GM18499 (cell line): Measurements from ENCODE around the gene PRKCH.

Experiments
- ATAC-seq: cut with Tn5 transposase; IDR thresholded peaks from one replicate; pipeline ENCODE4 v1.9.1; 2021; ENCODE audit warnings: moderate number of reproducible peaks; ENCODE audit not compliant: insufficient read depth, unreplicated experiment

The PRKCH gene

DNA sequence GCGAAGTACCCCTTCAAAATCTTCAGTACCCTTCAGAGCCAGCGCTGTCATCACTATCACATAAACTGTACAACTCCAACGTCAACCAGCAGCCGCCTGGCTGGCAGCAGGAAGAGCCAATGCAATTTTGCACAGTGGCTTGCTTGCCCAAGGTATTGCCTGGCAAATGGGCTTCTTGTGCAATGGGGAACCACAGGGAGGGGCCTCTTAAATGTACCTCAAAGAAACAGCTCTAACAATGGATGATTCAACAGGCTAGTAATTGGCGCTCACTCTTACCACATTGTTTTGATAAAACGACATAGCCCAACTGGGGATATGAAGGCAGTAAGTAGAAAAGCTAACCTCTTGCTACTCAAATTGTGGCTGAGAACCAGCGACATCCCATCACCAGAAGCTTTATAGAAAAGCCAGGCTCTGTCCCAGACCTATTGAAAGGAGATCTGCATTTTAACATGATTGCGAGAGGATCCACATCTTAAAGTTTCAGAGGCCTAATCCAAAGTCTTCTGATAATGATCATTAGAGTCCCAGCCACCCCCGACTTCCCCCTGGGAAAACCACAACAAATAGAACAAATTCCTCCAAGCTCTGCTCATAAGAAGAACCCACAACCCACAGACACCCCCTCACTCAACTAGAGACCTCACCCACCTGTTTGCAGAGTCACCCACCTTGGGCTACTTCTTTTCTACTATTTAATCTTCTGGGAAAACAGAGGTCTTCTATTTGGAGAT is 248.6 kb downstream of the PRKCH start:
- no peak for ATAC-seq

DNA sequence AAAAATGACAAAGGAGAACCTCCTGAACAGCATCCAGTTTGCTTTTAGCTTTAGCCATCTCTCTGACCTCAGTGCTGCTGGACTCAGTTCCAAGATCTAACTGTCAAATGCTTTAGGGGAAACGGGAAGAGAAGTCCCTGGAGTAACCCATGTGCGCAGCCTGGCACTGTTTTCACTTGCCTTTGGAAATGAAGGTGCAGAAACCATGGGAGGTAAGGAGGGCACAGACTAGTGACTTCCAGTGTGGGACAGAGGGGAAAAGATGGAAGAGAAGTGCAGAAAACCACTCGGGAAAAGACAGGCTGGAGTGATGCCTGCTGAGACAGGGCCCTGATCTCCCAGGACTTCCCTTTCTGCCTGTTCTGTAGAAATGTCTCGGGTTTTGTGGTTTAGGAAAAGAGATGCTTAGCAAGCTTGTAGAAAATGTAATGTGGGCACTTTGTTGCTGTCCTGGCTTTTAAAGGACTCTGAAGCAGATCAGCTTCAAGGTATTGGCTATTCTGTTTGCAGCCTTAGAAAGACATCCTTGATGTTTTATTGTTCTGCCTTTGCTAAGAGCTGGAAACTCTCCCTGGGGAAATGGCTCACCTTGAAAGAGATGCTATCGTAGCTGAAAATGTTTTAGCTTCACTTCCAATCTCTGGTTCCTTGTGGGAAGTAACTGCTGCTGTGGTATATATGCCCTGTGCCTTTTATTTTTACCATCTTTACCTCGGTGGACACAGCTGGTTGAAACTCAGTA is 249.3 kb downstream of the PRKCH start:
- ATAC-seq, result no peak

DNA sequence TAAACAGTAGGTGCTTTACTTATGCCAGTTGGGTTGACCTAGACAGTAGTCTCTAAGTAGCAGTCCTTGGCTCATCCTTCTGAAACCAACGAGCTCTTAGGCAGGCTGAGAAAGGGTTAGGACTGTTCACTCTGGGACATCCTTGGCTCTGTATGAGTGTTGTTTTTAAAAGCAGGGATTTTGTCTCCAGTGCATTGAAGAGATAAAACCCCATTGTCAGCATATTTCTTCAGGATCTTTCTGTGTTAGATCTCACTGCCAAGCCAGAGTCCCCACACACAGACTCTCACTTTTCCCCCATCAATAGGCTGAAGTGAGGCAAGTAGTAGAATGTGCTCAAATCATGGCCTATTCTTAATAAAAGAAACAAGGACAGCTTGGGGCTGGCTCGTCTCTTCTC is 250.5 kb downstream of the PRKCH start:
- no peak for ATAC-seq

DNA sequence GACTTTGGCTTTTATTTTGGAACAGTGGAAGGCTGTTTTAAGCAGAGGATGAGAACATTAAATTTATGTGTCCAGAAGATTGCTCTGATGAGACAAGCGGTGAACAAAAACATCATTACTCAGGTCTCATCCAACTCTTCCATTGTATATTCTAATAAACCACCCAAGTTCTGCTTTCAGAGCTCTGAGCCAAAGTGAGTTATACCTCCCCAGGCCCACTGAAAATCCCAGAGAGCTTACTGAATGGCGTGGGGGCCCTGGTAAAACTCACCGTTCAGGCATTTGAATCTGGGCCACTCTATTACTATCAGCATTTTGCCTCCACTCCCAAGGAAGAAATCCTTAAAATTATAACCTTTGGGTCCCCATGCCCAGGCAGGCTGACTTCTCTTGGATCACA is 251.9 kb downstream of the PRKCH start:
- ATAC-seq, result no peak

DNA sequence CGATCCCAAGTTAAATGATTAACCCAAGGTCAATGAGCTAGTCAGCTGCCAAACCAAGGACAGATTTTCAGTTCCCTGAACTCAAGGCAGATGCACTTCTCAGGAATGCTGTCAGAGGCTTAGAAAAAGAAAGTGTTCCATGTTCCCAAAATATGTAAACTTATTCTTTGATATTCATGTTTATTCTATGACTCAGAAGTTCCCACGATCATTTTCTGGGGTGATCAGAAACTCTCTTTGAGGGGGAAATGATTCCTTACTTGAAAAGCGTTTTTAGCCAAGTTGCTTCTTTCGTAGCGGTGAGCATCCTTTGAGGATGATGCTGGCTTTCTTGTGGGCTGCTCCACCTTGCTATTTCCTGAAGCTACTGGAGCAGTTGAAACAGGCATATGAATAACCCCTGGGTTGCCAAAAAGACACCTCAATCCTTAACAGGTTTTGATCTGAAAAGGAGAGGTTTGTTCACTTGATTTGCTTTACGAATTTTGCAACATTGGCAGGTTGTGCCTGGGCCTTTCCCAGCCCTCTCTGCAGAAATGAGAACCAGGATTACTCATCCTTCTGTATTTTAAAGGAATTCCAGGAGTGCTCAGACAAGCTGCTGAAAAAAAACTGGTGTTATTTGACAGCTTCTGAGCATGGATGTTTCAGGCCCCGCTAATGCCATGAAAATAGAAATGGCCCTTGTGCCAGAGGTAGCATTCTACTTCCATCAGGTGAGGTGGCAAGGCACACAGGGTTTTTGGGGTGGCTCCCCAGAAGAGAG is 252.6 kb downstream of the PRKCH start:
- ATAC-seq, result no peak

DNA sequence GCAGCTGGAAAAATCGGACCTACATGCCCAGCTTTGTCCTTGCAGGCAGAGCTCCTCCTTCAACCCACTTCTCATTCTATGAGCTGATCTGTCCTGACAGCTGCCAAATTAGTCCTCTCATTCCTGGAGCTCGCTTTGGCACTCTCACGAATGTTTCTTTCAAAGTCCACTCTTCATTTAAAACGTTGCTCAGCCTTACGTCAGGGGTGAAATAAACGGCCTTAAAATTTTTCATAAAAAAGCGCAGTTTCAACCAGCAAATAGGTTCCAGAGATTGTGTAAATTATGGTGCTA is 253.1 kb downstream of the PRKCH start:
- ATAC-seq, result no peak

DNA sequence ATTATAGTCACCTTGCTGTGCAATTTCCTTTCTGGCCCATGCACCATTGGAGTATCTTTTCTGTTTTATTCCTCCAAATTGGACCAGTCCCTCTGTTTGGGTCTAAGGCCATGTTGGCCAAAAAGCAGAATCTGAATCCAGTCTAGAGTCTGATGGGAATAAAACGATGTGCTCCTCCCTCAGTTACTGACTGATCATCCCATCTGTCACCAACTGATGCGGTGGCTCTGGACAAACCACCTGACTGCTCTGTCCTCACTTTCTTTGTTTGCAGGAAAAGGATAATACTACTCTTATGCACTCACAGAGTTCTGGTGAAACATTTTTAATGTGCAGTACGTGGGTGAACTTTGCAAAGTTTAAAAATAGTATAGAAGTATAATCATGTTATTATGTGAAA is 253.7 kb downstream of the PRKCH start:
- no peak for ATAC-seq

DNA sequence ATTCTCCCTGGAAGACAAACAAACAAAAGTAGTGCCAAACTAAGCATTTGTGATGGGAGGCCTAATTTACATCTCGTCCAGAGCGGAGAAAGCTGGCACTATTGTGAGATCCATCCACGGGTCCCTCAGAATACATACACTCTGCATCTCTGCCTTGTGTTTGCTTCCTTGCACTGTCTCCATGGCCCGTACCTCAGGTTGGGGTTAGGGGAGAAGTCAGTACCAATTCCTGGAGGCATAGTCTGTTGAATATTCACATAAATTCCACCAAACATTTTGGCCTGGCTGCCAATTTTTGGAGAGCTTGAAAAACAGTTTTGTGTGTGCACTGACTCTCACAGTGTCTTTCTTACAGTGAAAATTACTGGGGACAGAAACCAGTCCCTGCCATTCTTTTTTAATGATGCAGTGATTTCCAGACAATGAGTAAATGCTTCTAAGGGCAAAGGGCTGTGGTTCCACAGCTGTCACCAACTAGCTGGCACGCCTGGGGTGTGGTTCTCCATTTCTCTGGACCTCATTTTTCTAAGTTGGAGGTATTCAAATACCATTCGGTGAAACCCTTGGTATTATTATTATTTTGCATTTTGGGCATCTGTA is 254.3 kb downstream of the PRKCH start:
- no peak for ATAC-seq

DNA sequence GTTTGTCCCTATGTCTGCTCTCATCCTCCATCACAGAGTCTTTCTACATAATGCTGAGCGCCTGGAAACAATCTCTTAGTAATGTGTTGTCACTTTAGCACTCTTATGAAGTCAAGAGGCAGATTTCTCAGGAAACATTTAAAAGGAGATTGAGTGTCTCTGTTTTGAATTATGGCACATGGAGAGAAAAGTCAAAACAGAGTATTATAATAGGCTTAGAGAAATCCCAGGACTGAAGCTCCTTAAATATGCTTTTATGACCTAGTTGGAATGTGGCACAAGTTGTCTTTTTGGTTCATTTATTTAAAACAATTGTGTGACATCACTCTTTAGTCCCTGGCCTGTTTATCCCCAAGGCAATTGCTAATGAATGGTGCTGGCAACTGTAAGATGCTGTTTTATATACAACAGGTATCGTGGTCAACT is 256.1 kb downstream of the PRKCH start:
- ATAC-seq, result no peak

DNA sequence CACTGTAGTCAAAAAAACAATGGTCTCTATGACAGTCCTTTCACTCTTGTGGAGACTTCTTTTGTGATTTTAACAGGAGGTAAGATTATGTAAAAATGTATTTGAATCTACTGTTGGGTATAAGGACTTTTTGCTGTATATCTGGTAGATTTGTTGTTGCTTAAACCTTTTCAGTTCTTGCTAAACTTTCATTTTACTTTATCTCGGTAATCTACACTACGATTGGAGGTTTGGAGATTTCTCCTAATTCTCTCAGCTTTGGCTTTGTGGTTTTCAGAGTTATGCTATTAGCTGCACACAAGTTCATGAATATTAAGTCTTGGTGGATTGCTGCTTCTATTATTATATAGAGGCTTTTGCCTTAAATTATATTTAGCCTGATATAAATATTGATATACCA is 257.4 kb downstream of the PRKCH start:
- no peak for ATAC-seq

DNA sequence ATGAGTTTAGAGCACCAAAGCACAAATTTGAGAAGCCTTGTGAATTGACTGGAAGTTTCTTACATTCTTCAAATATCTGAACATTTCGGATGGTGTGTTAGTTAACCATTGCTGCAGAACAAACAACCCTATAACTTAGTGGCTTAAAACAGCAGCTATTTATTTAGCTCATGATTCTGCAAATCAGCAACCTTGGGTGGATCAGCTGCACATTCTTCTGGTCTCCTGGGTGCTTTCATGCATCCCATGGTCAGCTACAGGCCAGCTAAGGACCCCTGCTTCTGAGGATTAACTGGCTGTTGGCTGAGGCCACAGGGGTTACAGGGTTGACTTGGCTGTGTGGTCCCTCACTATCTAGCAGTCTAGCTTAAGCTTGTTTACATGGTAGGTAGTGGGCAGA is 260.0 kb downstream of the PRKCH start:
- ATAC-seq, result no peak

DNA sequence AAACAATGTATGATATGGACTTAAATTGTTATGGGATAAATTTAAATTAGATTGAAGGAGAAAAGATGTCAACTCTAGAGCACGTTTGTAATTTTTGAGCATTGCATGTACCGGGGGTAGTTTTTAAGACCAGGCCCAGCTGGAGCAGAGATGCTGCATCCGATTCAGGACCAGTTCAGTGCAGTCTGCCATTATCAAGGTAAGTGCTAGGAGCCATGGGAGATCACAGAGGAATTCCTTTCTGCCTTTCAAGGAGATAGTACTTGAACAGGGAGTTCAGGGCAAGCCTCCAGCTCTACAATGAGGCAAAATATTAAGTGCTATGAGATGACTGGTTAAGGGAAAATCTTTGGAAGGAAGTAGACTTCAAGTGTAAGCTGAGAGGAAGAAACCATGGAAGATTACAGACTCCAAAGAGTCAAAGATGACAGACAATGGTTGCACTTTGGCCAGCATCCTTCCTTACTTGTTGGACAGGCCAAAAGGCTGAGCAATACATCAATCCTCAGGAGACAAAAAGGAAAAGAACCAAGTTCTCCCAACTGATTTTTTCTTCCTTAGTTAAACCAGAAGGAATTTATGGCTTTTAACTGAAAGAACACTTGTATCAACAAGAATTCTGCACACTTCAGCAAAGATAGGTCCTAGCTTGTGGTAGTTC is 260.7 kb downstream of the PRKCH start:
- no peak for ATAC-seq

DNA sequence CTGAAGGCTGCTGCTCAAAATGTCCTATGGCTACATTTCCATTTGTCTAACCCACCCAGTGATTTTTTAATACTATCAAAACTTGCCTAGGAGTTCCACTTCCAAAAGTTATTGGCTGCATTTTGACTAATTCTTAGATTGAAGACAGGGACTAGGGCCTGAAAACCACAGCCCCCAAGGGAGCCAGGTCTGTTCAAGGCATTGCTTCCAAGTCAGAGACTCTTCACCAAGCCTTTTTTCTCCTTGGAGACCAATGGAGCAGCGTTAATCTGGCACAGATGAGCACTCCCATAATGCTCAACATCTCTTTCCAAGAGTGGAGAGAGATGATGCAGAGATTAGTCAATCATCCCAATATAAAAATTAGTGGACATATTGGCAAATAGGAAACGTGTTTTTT is 261.4 kb downstream of the PRKCH start:
- no peak for ATAC-seq

DNA sequence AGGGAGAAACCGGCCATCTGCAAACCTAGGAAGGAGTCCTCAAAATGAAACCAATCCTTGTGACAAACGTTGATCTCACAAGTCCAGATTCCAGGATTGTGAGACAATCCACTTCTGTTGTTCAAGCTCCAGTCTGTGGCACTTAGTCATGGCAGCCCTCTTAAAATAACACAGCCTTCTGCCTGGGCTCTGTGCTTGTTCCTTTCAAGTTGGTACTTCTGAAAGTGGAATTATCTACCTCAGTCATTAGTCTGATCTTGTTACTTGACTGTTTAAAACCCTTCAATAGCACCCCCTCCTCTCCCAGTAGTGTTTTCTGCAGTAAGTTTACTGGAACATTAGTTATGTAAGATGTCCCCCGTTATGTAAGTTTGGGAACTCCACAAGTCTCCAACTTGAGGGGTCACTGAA is 263.0 kb downstream of the PRKCH start:
- ATAC-seq, result no peak

DNA sequence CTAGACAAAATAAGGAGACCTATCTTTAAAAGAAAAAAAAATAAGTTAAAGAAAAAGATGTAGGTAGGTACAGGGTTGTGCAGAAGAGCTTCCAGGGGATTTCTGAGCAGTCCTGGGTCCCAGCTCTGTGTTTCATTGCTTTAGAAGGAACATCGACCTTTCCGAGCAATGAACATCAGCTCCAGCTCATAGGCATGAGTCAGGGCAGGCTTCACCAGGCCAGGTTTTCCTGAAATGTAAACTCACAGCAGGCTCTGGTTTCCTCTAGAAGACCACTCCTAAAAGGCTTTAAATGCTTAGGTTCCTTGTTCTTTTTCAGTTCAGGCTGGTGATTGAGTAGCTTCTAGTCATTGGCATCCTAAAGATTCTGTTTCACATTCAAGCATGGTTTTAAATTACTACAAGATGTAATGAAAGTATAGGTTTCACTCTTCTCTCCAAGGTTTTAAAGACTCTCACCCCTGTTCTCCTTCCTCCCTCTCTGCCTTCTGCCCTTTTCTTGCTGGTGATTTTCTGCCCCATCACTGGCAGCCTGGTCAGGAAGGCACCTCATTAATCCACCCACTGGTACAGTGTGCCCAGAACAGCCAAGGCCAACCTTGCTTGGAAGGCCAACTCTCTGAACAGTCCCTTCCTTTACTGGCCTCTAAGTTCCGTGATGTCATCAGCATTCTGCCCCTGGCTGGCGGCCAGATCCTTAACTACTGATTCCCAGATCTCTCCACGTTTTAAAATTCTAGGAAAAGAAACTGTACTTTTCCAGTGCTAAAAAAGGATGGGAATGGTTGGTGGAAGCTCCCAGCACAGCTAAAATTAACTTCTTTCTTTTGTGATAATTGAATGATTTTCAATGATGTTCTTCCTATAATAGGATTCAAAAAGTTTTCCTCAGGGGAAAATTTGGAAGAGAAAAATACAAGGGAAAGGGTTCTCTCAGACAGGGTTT is 264.5 kb downstream of the PRKCH start:
- no peak for ATAC-seq

DNA sequence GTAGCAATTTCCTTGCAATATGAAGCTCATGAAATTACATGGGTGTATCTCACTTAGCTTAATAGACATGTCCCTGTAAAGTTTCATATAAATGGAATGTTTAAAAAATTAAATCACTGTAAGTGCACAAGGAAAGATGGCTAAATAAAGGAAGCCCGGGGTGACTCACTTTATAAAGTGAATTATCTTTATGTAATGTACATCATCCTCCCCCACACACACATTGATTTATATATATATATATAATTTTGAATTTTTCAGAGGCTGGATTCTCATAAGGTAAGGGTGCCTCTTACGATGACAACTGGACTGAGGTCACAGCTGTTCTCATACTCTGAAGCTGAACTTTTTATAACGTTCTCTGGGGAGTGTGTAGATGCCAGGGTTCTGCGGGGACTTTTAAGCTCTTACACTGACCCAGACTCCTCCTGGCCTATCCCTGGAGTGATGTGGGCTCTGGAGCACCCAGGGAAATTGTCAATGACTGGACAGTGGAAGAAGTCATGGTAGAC is 265.2 kb downstream of the PRKCH start:
- no peak for ATAC-seq

DNA sequence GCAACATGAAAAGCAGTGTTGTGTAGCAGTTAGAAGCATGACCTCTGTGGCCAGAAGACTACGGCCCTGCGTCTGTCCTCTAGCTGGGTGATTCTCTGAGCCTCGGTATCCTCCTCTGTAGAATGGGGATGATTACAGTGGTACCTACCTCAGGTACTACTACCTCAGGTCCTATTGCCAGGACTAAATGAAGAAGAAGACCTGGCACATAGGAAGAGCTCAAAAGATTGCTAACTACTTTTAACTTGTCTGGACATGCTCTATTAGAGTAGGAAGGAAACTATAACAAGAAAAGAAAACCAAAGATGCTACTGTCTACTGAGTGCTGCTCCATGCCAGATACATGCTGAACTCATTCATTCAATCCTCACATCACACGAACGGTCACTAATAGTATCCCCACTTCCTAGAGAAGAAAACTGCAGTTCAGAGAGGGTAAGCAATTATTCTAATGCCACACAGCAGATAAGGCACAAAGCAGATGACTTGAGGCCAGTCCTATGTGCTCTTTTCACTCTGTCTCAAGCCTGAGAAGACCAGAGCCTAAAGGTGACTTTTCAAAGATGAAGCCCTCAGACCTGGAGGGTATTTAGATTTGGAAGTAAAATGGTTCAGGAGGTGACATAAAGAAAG is 265.8 kb downstream of the PRKCH start:
- ATAC-seq, result no peak

DNA sequence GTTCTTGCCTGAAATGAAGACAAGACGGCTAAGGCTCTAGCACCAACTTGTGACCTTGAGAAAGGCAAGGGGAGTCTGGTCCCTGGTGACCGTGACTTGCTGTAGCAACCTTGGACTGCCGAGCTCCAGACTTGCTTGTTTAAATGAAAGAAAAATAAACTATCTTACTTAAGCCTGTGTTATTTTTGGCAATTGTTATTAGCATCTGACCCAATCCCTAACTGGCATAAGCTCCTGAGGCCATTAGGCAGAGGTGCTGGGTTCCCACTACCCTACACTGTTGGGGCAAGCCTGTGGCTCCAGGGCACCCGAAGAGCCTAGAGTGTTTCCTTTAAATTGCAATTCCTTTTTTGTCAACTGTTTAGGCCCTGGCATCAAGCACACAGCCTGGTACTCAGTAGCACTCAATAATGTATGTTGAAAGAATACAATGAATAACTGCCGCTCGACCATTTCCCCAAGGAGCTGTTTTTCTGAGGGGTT is 267.1 kb downstream of the PRKCH start:
- no peak for ATAC-seq
